Dedifferentiated amniotic fluid mesenchymal stem cell (primary cell): ENCODE data around the gene ROBO1.
"Not testable (repeated sequence)": the region's sequence is repeated elsewhere in the genome, so short reads cannot be mapped to it uniquely, and the experiment has no call there.

Experiments
- DNase-seq: peaks from one replicate; pipeline ENCODE4 v3.0.0-alpha.2; 2016; ENCODE audit errors: extremely low spot score

The ROBO1 gene

GRCh38 chr3:78703944-78704343, 1063.9 kb downstream of the ROBO1 start:
- DNase-seq = no peak

DNA sequence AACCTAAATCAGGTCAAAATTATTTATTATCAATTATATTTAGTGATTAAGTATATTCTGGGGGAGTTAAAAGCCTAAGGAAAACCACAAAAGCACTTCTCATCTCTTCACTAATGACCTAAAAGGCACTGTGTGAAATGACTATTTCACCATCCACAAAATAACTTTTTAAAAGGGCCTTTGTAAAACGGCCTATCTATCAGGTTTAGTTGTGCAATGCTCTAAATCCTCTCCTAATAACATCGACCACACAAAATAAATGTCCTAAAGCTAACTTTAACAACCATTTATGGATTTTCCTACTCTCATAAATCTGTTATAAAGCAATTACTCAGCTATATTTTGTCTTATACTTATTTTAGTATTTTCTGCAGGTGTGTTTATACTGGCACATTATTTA, 1066.3 kb downstream of the ROBO1 start:
- DNase-seq = no peak

GRCh38 chr3:78698431-78698830, 1069.4 kb downstream of the ROBO1 start:
- DNase-seq = no peak

DNA sequence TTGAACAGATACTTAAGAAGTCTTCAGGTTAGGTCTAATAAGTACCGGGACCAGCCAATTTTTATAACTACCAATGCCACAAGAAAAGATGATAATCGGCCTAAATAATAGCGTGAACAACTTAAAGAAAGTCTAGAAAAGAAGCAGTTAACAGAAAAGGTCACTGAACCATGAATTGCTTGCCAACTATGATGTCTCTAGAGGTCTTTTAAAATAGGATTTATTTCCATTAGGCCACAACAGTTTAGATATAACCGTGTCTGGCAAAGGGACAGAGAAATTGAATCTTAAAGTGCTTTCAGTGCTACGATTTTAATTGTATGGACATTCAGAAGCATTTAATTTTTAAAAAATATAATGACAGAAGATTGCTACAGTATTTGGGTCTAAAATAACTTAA, 1070.4 kb downstream of the ROBO1 start:
- DNase-seq = no peak

DNA sequence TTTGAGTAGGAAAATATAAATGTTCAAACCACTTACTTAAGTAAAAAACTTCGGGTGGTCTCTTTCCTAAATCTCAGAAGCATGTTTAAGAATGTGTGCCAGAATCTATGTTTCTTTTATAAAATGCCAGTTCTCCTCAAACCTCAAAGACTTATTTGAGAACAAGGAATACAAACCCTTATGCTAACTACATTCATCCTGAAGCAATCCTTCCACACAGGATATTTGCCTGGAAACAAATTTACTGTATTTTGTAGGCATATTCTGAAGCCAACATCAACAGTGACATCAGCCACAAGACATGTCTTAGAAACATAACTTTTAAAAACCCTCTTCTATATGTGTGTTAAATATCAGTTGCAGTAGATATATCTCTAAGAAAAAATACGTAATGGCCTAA, 1077.0 kb downstream of the ROBO1 start:
- peak; percentile 76 for DNase-seq

DNA sequence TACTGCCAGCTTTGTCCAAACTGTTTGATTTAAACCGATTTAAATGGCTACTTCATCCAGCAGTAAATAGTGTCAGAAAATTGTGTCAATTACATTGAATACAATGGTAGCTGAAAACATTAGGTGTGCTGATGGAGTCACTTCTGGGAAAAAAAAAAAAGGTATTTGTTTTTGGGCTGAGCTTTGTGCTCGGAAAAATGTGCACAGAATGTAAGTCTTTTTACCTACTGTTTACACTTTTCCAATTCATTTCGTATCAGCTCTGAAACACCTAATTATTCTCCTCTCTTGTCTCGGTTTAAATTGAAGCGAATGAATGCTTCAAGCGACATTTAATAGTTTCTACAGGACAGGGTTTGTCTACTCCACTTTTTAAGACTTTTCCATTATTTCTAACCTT, 1078.4 kb downstream of the ROBO1 start:
- no peak for DNase-seq

DNA sequence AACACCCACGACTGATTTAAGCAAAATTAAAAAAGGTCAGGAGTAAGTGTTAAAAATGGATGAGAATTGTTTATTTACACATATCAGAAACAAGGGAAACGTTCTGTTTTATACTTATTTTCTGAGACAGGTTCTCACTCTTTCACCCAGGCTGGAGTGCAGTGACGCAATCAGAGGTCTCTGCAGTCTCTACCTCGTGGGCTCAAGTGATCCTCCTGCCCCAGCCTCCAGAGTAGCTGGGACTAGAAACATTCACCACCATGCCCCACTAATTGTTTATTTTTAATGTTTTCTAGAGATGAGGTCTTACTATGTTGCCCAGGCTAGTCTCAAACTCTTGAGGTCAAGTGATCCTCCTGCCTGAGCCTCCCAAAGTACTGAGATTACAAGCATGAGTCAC, 1080.3 kb downstream of the ROBO1 start:
- DNase-seq = no peak

DNA sequence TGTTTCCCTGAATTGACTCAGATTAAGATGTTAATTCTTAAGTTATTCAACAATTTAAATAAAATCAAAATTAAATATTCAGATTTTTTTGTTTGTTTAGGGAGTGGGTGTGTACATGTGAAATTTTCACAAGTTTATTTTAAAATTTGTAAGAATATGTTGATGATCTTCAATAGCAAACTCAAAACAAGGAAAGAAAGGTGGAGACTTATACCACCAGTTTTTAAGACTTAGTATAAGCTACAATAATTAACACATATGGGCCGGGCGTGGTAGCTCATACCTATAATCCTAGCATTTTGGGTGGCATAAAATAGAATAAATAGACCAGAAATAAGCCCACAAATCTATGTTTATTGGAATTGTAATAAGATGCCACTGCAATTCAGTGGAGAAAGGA, 1084.5 kb downstream of the ROBO1 start:
- no peak for DNase-seq

- not testable (repeated sequence) for DNase-seq
These were observed 1092.5 kb downstream of the ROBO1 start for GRCh38 chr3:78675119-78675805.

DNA sequence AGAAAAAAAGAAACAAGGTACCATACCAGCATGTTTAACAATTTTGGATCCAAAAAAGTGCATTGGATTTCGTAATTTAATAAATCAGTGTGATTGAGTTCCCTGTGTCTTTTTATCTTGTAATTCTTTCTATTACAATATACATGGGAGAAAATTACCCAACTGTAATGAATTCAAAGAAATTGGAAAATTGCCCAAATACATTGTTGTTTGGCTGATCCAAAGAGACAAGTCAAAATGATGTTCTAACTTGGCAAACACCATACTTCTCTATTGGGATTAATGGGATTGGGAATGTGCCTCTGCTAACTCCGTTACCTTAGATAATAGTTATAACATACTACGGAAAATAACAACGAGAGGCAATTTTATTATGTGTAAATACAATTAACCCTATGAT, 1097.1 kb downstream of the ROBO1 start:
- DNase-seq = no peak

- DNase-seq = no peak
These were observed 1097.7 kb downstream of the ROBO1 start for GRCh38 chr3:78670094-78670493.

GRCh38 chr3:78668302-78668701, 1099.5 kb downstream of the ROBO1 start:
- no peak for DNase-seq

DNA sequence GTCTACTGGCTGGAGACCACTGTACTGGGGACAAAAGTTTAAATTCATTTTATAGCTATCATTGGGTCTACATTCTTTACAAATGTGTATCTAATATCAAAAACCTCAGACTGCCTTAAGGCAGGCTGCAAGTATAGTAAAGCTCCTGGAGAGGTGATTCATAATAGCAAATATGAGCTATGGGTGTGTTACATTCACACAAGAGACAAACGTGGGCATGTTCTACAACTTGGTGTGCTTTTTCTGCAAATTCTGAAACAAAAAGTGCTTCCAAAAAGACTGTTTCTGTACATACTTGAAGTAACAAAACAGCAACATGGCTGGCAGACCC, 1101.4 kb downstream of the ROBO1 start:
- DNase-seq = peak; percentile 63

DNA sequence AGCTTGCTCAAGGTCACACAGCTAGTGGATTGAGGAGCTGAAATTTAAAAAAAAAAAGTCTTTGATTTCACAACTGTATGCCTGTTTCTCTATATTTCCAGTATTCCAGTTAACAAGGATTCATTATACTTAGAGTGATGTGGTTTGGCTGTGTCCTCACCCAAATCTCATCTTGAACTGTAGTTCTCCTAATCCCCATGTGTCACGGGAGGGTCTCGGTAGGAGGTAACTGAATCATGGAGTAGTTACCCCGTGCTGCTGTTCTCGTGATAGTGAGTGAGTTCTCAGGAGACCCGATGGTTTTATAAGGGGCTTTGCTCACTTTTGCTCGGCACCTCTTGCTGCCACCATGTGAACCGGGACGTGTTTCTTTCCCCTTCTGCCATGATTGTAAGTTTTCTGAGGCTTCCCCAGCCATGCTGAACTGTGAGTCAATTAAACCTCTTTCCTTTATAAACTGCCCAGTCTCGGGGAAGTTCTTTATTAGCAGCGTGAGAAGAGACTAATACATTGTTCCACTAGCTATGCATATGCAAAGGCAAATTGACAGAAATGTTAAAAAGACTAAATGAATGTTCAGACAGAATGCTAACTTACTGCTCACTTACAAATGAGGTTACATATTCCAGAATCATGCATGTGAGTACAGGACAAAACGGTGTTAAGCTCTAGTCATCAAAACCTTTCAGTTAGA, 1101.9 kb downstream of the ROBO1 start:
- no peak for DNase-seq

GRCh38 chr3:78665101-78665500, 1102.7 kb downstream of the ROBO1 start:
- DNase-seq = no peak

DNA sequence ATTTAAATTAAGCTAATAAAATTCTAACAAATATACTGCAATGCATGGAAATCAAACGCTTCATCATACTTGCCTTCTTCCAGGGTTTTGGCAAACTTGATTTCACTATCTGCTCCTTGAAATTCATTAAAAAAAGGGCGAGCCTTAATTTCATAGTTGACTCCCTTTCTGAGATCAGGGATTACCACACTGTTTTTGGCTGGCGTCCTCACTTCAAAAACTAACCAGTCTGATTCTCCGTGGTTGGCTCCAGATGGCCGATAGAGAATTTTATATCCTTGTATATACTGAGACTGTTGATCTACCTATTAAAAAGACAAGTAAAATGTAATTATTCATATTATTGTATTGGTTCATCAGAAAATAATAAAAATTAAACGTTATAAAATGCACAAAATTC, 1106.8 kb downstream of the ROBO1 start:
- no peak for DNase-seq

DNA sequence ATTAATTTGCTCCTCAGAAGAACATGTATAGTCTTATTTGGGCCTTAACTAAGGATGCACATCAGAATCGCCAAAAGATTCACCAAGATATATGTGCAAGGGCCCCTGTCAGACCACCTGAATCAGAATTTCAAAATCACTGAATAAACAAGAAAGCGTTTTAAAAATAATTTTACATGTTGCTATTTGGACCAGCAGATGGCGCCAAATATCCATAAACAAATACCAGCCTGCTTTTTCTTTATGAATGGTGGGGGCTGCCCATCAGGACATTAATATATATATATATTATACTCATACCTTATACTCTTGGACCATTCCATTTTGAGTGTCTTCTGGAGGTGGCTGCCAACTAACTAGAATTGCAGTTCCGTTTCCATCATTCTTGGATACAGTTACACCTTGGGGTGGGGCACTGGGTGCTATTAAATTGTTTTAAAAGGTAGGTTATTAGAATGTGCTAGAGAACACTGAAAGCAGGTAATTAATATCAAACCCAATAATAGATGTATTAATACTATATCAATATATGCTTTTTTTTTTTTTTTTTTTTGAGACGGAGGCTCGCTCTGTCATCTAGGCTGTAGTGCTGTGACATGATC, 1108.3 kb downstream of the ROBO1 start:
- peak; percentile 69 for DNase-seq

DNA sequence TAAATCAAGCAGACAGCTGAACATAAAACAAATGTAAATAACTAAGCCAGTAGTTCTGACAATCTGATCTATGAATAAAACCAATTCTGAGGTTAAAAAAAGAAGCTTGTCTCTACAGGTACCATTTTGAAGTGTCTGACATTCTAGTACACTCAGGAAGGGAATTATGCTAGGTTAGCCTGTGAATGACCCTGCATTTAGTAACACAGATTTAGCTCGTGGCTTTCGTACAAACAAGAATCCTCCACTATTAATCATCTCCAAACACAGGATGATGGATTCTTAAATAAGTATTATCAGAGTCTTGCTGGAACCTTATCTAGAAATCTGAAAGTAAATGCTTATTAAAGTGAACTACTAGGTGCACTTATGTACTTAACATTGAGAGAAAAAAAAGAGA, 1120.1 kb downstream of the ROBO1 start:
- DNase-seq = no peak

GRCh38 chr3:78645628-78646310, 1122.0 kb downstream of the ROBO1 start:
- peak; percentile 88 for DNase-seq

GRCh38 chr3:78644847-78645246, 1123.0 kb downstream of the ROBO1 start:
- DNase-seq = no peak

DNA sequence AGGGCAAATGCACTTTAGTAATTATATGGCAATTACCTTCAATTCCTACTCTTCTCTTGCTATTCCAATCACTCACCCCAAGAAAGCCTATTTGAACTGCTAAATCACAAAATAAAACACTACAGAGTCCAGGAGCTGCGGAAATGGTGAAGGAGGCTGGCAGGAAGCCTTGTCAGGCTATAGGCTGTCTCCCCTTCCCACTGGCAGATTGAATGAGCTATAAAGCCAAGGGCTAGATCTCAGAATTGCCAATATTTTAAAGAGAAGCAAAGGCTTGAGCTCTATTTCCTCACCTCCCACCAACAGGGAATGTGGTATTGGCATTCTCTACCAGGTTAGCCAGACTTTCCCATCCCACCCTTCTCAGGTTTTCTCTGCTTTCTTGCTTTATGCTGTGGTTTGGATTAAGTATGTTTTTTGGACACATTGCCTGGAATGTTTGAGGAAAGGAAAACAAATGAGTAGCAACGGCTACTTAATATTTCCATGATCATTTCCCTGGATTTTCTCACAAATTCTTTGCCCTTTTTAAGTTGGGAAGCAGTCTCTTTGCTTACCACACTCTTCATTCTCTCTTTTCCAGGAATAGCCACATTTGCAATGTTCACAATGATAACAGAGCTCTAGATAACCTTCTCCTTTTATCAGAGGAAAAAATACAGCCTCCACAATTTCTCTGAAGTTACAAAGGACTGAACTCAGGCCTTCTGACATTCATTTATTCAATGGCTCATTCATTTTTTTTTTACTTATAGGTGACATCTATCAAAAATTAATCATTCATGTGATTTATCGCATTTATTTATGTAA, 1125.4 kb downstream of the ROBO1 start:
- no peak for DNase-seq

DNA sequence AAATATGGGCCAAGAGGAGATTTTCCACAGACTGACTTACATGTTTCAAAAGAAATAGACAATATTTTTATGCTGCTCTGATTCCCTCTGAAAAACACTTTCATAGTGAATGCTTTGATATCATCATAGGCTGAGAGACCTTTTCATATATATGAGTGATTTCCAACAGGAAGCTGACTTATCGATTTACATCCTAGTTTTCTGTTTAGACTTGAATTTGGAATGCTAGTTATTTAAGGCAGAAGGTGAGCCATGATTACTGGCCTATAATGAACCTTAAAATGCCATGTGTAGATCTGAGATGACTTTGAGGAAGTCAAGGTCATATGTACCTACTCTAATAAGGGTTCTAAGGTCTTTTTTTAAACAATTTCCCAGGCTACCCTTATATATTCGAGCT, 1126.1 kb downstream of the ROBO1 start:
- DNase-seq = no peak
